WTC11 (cell line): ENCODE data around the gene LPCAT3.

Source experiments
- MXD4 ChIP-seq: fragments of 250-450 bp; sonication (Bioruptor Pico); IDR thresholded peaks from 2 replicates; pipeline ENCODE4 v1.8.0; 2021; ENCODE audit warnings: mild to moderate bottlenecking, moderate library complexity, borderline replicate concordance
- TF ChIP-seq, protein P1 (sequence below): fragments of 200-600 bp; IDR thresholded peaks from 2 replicates; pipeline ENCODE4 v1.8.0; 2022; ENCODE audit warnings: antibody characterized with exemption
- TF ChIP-seq, protein P2 (sequence below): fragments of 250-450 bp; sonication (Bioruptor Pico); conservative IDR thresholded peaks from 2 replicates; pipeline ENCODE4 v1.9.0; 2021; ENCODE audit warnings: mild to moderate bottlenecking
- TF ChIP-seq, protein P3 (sequence below): sonication (generic); formaldehyde crosslinking; IDR thresholded peaks from 2 replicates; pipeline ENCODE4 v1.8.0; 2022; ENCODE audit warnings: mild to moderate bottlenecking, missing genetic modification reagents

DNA sequence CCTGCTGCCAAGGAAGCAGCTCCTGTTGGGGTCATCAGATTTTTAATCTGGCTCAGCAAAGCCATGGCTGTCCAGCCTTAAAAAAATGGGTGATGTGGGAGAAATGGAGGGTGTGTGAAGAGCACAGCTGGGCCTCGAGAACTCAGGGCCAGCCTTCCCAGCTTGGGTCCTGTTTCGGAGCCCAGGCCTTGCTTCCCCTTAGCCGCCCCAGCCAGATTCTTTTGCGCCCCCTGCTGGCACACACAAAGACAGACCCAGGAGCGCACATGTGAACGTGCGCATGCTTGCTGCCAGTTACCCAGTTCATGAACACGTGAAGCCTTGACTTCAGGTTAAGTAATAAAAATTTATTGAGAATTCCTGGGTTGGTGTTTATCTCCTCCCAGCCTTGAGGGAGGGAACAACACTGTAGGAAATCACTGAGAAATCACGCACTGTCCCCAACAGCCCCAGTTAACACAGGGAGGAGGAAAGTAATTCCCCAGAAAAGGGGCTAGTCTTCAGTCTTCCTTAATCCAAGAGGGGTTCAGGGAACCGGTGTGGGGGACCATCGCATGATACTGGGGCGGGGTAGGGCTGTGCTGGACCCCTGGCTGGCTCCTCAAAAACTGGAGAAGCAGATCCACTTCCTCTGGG is 53.1 kb downstream of the LPCAT3 start:
- TF ChIP-seq, protein P1, sequence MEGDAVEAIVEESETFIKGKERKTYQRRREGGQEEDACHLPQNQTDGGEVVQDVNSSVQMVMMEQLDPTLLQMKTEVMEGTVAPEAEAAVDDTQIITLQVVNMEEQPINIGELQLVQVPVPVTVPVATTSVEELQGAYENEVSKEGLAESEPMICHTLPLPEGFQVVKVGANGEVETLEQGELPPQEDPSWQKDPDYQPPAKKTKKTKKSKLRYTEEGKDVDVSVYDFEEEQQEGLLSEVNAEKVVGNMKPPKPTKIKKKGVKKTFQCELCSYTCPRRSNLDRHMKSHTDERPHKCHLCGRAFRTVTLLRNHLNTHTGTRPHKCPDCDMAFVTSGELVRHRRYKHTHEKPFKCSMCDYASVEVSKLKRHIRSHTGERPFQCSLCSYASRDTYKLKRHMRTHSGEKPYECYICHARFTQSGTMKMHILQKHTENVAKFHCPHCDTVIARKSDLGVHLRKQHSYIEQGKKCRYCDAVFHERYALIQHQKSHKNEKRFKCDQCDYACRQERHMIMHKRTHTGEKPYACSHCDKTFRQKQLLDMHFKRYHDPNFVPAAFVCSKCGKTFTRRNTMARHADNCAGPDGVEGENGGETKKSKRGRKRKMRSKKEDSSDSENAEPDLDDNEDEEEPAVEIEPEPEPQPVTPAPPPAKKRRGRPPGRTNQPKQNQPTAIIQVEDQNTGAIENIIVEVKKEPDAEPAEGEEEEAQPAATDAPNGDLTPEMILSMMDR, result peak; percentile 71
- TF ChIP-seq, protein P2, sequence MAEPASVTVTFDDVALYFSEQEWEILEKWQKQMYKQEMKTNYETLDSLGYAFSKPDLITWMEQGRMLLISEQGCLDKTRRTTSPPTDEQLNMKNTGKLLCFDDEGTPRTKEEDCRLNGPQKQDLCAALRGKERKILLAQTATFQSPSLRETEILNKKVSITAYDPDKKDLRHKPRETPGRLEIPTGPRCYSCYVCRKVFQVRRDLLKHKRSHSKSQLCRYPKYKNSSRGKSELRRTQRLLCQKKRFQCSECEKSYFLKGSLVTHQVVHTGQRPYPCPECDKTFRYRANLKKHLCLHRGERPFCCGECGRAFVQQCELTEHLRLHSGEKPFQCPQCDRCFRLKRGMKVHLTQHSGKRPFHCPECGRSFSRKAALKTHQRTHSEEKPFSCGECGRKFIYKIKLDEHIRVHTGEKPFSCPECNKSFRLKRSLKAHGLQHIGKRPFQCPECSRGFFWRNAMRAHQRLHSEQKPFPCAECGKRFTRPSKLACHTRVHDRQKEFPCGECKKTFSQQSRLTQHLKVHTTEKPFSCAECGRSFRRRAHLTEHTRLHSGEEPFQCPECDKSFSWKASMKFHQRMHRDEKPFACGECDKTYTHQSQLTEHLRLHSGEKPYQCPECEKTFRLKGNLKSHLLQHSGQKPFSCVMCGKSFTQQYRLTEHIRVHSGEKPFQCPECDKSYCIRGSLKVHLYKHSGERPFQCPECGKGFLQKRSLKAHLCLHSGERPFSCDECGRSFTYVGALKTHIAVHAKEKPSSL (CRISPR knock-in tag), result no peak
- TF ChIP-seq, protein P3, sequence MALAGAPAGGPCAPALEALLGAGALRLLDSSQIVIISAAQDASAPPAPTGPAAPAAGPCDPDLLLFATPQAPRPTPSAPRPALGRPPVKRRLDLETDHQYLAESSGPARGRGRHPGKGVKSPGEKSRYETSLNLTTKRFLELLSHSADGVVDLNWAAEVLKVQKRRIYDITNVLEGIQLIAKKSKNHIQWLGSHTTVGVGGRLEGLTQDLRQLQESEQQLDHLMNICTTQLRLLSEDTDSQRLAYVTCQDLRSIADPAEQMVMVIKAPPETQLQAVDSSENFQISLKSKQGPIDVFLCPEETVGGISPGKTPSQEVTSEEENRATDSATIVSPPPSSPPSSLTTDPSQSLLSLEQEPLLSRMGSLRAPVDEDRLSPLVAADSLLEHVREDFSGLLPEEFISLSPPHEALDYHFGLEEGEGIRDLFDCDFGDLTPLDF (CRISPR knock-in tag), result no peak
- no peak for TF ChIP-seq MXD4 (CRISPR knock-in tag)
